Motor neuron (in vitro differentiated cells): ENCODE measurements around the gene KRTAP5-3. TPM values are rescaled to one million over a fixed set of nuclear protein-coding genes. Genes with fewer than 3 reads are reported as not detected.

Source experiments
- ATAC-seq, 8 experiments: fragments of 200-7000 bp; cut with Tn5 transposase; replicated peaks in 6 of 8; 2 replicates each; pipeline ENCODE4 v1.8.0; 2021; ENCODE audit warnings: mild to moderate bottlenecking in 8 of 8, moderate library complexity in 8 of 8
- H3K27ac ChIP-seq, 2 donors: fragments of 250-450 bp; sonication (Bioruptor Pico); 2 replicates each; pipeline ENCODE4 v1.9.0; 2021; ENCODE audit warnings: antibody characterized with exemption in 2 of 2, mild to moderate bottlenecking in 2 of 2, moderate library complexity in 1 of 2
- H3K4me1 ChIP-seq, 2 donors: fragments of 250-450 bp; sonication (Bioruptor Pico); replicated peaks in 1 of 2; 2 replicates each; pipeline ENCODE4 v1.6.1; 2021; ENCODE audit warnings: antibody characterized with exemption in 2 of 2, mild to moderate bottlenecking in 2 of 2, moderate library complexity in 1 of 2
- H3K4me3 ChIP-seq, 5 donors: fragments of 250-450 bp; sonication (Bioruptor Pico); 2 replicates each; pipeline ENCODE4 v1.9.0; 2021; ENCODE audit warnings: antibody characterized with exemption in 5 of 5, mild to moderate bottlenecking in 5 of 5, moderate library complexity in 4 of 5
- WGBS, 10 experiments: fragments of 450-650 bp; shearing (Covaris generic); methylation state at CpG; one replicate each; pipeline ENCODE4 v1.0.0; 2022; 5-methylcytosine and 5-hydroxymethylcytosine counted together
- in situ Hi-C, 9 experiments: fragments of 400-800 bp; cut with MboI; loops; one replicate each; pipeline ENCODE4 v1.15.0; 2021; ENCODE audit warnings: low sequenced_read_pairs in 9 of 9, low pct_unique_long_range_greater_than_20kb in 2 of 9; ENCODE audit not compliant: unreplicated experiment in 9 of 9
- total RNA-seq, 8 experiments: library from RNA; unstranded; fragments of 300-600 nt; gene quantifications; 2 replicates each; pipeline versions ENCODE4 v1.2.3 to v1.2.4, GENCODE V29; 2022

The KRTAP5-3 gene
- under 1 TPM in 1 of 8 experiments, not detected in 7; 0.29 TPM for total RNA-seq

DNA sequence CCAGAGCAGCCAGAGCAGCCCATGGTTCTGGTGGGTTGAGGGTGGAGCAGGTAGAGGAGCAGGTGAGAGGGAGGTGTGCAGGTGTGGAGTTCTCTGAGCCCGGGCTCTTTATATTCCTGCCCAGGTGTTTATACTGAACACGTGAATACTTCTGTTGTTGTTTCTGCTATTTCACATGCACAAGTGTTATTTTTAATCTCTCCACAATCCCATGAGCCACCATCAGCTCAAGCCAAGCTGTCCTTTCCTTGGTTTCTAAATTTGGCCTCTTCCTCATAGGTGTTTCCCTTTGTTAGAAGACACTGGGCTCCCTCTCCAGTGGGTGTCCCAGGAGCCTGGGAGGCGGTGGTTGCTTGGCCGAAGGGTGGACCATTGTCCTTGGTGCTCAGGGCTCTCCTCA is at the start of gene KRTAP5-3:
TSS of gene KRTAP5-3 (minus strand) at position 101 of the 400 bp plus-strand sequence. CDS start at position 23, 78 bp downstream.
- H3K27ac ChIP-seq: no peak within 1 kb of the TSS
- 0 to 100% (median 80%) methylated on average over 1 to 4 of the region's 4 CpGs; no CpG with 5 or more reads in 3 of the 10 experiments for WGBS, 10 experiments
- in situ Hi-C loops: no loop called here
- no peak for ATAC-seq
- H3K4me1 ChIP-seq: no peaks in the 10 kb centered on the region
- H3K4me3 ChIP-seq: no peak within 1 kb of the TSS

GRCh38 chr11:1656670-1657069 is 48.4 kb upstream of the KRTAP5-3 start:
- H3K4me3 ChIP-seq: no peak overlapping the region
- H3K27ac ChIP-seq: no peak overlapping the region
- ATAC-seq: no peak
- peaks cover 0 to 5% of the 10 kb centered on the region in 2 donors for H3K4me1 ChIP-seq
- WGBS, 10 experiments: 26 to 58% (median 51%) methylated on average over 3 to 6 of the region's 7 CpGs; no CpG with 5 or more reads in 5 of the 10 experiments
- in situ Hi-C loops: loop anchor here in 5 of 9 experiments (10.0 to 25.0 kb wide), 3 partner anchors 181 to 506 kb away; partner anchors contain the start of genes INS (in 3 of the 5), TH (in 3 of the 5), SYT8 (in 1 of the 5) and TNNI2 (in 1 of the 5)

DNA sequence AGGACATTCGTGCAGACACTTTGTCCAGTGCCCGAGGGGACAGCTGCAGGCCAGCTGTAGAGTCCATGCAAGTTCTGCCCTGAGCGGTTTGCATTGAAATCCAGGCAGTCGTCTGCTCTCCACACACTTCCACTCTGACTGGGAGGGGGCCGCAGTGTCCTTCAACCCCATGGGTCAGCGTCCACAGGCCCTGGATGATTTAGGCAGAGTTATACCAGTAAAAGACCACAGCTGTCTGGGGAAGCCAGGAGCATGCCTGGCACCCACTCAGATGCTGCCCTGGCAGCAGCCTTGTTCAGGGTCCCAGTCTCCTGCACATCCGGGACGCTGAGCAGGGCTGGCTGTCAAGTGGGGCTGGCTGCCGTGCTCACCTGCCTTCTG is 47.8 kb upstream of the KRTAP5-3 start:
- in situ Hi-C loops: loop anchor here in 5 of 9 experiments (10.0 to 25.0 kb wide), 3 partner anchors 181 to 506 kb away; partner anchors contain the start of genes INS (in 3 of the 5), TH (in 3 of the 5), SYT8 (in 1 of the 5) and TNNI2 (in 1 of the 5)
- 20 to 75% (median 60%) methylated on average over 1 to 4 of the region's 9 CpGs; no CpG with 5 or more reads in 4 of the 10 experiments for WGBS, 10 experiments

GRCh38 chr11:1655168-1656060 is 47.2 kb upstream of the KRTAP5-3 start:
- no peak for ATAC-seq
- Histone ChIP-seq H3K4me1 (peaks cover 0 to 5% of the 10 kb centered on the region in 2 donors), H3K4me3 (no peak overlapping the region), H3K27ac (no peak overlapping the region)
- 70 to 100% (median 92%) methylated on average over 2 to 7 of the region's 26 CpGs; no CpG with 5 or more reads in 5 of the 10 experiments for WGBS, 10 experiments
- in situ Hi-C loops: loop anchor here in 5 of 9 experiments (10.0 to 25.0 kb wide), 3 partner anchors 182 to 507 kb away; partner anchors contain the start of genes INS (in 3 of the 5), TH (in 3 of the 5), SYT8 (in 1 of the 5) and TNNI2 (in 1 of the 5)

More for the DNA sequence above, 47.8 kb upstream of the KRTAP5-3 start:
- no peak for ATAC-seq
- H3K4me3 ChIP-seq: no peak overlapping the region
- H3K27ac ChIP-seq: no peak overlapping the region
- peaks cover 0 to 5% of the 10 kb centered on the region in 2 donors for H3K4me1 ChIP-seq

DNA sequence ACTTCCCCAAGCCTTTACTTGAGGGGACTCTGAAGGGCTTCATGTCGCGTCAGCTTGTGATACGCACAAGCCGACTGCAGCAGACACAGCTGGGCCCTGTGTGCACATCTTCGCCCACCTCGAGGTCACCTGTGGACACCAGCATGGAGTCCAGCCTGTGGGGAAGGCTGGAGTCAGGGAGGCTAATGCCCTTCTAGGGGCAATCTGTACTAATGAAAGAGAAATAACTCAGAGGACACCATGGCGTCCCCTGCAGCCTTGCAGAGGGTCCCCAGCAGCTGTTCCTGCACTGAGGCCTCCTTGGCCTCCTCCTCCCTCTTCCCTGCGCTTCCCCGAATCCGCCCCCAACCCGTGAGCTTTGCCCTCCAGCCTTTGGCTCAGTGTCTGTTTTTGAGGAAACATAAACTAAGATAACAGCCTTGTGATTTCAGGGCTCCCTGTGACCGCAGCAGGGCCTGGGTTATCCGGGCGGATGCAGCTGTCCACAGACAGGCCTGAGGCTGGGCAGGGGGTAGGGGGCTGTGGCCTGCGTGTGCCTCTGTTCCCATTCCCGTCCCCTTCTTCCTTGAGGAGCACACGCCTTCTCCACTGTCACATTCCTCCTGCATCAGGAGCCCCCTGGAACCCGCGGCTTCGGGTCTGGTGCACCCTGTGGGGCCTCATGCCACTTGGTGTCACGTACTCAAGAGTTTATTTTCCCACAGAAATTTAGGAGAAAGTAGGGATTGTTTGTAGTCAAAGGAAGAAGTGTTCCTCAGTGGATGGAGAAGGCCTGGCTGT is 46.3 kb upstream of the KRTAP5-3 start:
- no peak overlapping the region for H3K4me3 ChIP-seq
- no peak overlapping the region for H3K27ac ChIP-seq
- peaks cover 0 to 5% of the 10 kb centered on the region in 2 donors for H3K4me1 ChIP-seq
- ATAC-seq: no peak
- in situ Hi-C loops: loop anchor here in 5 of 9 experiments (10.0 to 25.0 kb wide), 3 partner anchors 183 to 508 kb away; partner anchors contain the start of genes INS (in 3 of the 5), TH (in 3 of the 5), SYT8 (in 1 of the 5) and TNNI2 (in 1 of the 5)
- WGBS, 10 experiments: 70 to 79% methylated on average over 2 to 8 of the region's 21 CpGs; no CpG with 5 or more reads in 8 of the 10 experiments

- peak in 1 of 8 experiments; percentile 6 for ATAC-seq
- Histone ChIP-seq H3K27ac (no peak overlapping the region), H3K4me3 (no peak overlapping the region), H3K4me1 (peaks cover 7 to 10% of the 10 kb centered on the region in 2 donors)
- 61 to 100% (median 85%) methylated on average over 2 to 7 of the region's 14 CpGs; no CpG with 5 or more reads in 2 of the 10 experiments for WGBS, 10 experiments
- in situ Hi-C loops: loop anchor here in 5 of 9 experiments (10.0 to 25.0 kb wide), 3 partner anchors 184 to 509 kb away; partner anchors contain the start of genes INS (in 3 of the 5), TH (in 3 of the 5), SYT8 (in 1 of the 5) and TNNI2 (in 1 of the 5)
These were observed 45.5 kb upstream of the KRTAP5-3 start for GRCh38 chr11:1653541-1654387.

- no peak overlapping the region for H3K4me3 ChIP-seq
- in situ Hi-C loops: loop anchor here in 5 of 9 experiments (10.0 to 25.0 kb wide), 3 partner anchors 184 to 509 kb away; partner anchors contain the start of genes INS (in 3 of the 5), TH (in 3 of the 5), SYT8 (in 1 of the 5) and TNNI2 (in 1 of the 5)
- no peak overlapping the region for H3K27ac ChIP-seq
- H3K4me1 ChIP-seq: peaks cover 13 to 18% of the 10 kb centered on the region in 2 donors
- ATAC-seq: peak; percentile 74 to 98 (median 84)
- 0 to 100% (median 47%) methylated on average over 1 to 12 of the region's 34 CpGs; no CpG with 5 or more reads in 5 of the 10 experiments for WGBS, 10 experiments
These were observed 44.7 kb upstream of the KRTAP5-3 start for GRCh38 chr11:1652771-1653540.

DNA sequence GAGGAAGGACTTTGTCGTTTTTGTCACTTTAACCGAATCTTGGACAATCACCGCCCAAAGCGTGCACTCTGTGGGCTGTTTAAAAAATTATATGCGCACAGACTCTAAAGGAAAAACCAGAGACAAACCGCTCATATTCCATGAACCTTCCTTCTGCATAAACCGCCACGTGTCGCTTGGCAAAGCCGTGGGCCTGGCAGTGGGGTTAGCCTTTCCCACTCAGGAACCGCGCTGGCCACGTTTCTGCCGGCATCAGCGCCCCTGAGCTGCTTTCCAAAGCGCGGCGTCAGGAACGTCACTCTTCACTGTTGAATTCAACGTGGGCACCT is 44.1 kb upstream of the KRTAP5-3 start:
- no peak overlapping the region for H3K27ac ChIP-seq
- WGBS, 10 experiments: 2 to 48% (median 24%) methylated on average over 3 to 11 of the region's 20 CpGs; no CpG with 5 or more reads in 2 of the 10 experiments
- peaks cover 15 to 19% of the 10 kb centered on the region in 2 donors for H3K4me1 ChIP-seq
- H3K4me3 ChIP-seq: no peak overlapping the region
- peak in 1 of 8 experiments; percentile 2 for ATAC-seq
- in situ Hi-C loops: loop anchor here in 5 of 9 experiments (10.0 to 25.0 kb wide), 3 partner anchors 185 to 510 kb away; partner anchors contain the start of genes INS (in 3 of the 5), TH (in 3 of the 5), SYT8 (in 1 of the 5) and TNNI2 (in 1 of the 5)

DNA sequence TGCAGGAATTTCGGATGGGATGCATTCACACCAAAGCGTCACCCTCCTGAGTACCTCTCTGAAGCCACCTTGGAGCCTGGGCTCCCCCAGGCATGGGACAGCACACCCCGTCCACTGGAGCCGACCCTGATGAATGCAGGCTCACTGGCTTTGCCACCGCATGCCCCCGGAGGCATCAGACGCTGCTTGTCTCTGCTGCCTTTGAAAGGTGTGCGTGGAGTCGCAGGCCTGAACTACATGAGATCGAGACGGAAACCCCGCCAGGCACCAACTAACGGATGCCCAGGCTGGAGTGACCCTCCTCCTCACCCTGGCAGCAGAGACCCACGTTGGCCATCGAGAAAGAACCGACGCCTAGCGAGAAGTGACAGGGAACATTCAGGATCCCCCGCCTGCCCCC is 43.8 kb upstream of the KRTAP5-3 start:
- 0 to 100% (median 40%) methylated on average over 1 to 8 of the region's 19 CpGs; no CpG with 5 or more reads in 5 of the 10 experiments for WGBS, 10 experiments
- in situ Hi-C loops: loop anchor here in 5 of 9 experiments (10.0 to 25.0 kb wide), 3 partner anchors 185 to 510 kb away; partner anchors contain the start of genes INS (in 3 of the 5), TH (in 3 of the 5), SYT8 (in 1 of the 5) and TNNI2 (in 1 of the 5)

DNA sequence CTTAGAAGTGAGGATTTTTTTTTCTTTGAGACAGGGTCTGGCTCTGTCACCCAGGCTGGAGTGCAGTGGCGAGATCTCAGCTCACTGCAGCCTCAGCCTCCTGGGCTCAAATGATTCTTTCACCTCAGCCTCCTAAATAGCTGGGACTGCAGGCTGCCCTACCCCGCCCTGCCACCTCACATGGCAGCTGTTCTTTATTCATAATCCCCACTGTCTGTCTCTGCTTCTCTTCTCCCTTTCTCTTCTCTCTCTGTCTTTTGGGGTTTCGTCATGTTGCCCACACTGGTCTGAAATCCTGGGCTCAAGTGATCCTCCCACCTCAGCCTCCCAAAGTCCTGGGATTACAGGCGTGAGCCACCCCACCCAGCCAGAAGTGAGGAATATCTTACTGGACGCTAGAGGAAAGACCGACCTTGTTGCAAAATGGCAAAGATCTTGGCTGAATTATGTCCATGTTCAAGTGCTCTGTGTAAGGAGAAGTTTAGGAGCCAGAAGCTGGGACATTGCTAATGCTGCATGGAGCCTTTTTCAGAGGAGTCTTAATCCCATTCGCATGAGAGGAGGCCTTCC is 43.2 kb upstream of the KRTAP5-3 start:
- ATAC-seq: no peak
- H3K4me3 ChIP-seq: no peak overlapping the region
- no peak overlapping the region for H3K27ac ChIP-seq
- in situ Hi-C loops: loop anchor here in 5 of 9 experiments (10.0 to 25.0 kb wide), 3 partner anchors 186 to 511 kb away; partner anchors contain the start of genes INS (in 3 of the 5), TH (in 3 of the 5), SYT8 (in 1 of the 5) and TNNI2 (in 1 of the 5)
- 0 to 100% (median 54%) methylated on average over 1 to 5 of the region's 7 CpGs; no CpG with 5 or more reads in 3 of the 10 experiments for WGBS, 10 experiments
- H3K4me1 ChIP-seq: peaks cover 15 to 19% of the 10 kb centered on the region in 2 donors

More for the DNA sequence above, 43.8 kb upstream of the KRTAP5-3 start:
- Histone ChIP-seq H3K4me1 (peaks cover 15 to 19% of the 10 kb centered on the region in 2 donors), H3K4me3 (no peak overlapping the region), H3K27ac (no peak overlapping the region)
- ATAC-seq: no peak
